ENCODE measurements around the gene TMEM143. TPM values are rescaled to one million over a fixed set of nuclear protein-coding genes. Genes with fewer than 3 reads are reported as not detected.
"Not testable (repeated sequence)": the region's sequence is repeated elsewhere in the genome, so short reads cannot be mapped to it uniquely, and the experiment has no call there.

The TMEM143 gene
- polyA plus RNA-seq, 3 donors, result 1.7 to 11.9 (median 2.1) TPM

DNA sequence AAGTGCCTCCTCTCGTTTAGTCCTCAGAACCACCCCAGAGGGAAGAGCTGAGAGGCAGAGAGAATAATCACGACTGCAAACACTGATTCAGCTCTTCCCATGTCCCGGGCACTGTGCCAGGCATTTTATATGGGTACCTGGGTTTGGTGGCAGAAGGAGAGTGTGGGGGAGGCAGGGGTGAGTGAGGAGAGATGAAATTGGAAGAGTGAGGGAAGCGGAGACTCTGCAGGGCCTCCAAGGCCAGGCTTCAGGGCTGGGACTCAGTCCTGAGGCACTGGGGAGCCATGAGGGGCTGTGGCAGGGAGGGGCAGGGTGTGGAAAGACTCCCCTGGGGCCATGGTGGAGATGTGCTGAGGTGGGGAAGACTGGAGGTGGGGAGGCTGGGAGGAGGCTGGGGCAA is 9.2 kb upstream of the TMEM143 start:
- no peaks in the 10 kb centered on the region for H3K9me3 Mint-ChIP-seq
- H3K27me3 Mint-ChIP-seq (ENCODE audit: low read depth in 3 of 3), result peaks cover 1 to 12% (median 7%) of the 10 kb centered on the region in 3 donors
- intact Hi-C loops (cut with micrococcal nuclease), result no loop called here

DNA sequence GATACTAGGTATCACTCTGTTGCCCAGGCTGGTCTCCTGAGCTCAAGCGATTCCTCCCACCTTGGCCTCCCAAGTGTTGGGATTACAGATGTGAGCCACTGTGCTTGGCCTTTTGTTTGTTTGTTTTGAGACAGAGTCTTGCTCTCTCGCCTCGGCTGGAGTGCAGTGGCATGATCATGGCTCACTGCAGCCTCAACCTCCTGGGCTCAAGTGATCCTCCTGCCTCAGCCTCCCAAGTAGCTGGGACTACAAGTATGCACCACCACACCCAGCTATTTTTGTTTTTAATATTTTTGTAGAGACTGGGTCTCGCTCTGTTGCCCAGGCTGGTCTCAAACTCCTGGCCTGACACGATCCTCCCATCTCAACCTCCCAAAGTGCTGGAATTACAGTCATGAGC is 8.0 kb upstream of the TMEM143 start:
- H3K27me3 Mint-ChIP-seq (ENCODE audit: low read depth in 3 of 3); H2AFZ ChIP-seq (ENCODE audit: insufficient read depth, low read depth, low read length, poor library complexity, severe bottlenecking); DNase-seq; H3K9me3 Mint-ChIP-seq; intact Hi-C loops (cut with micrococcal nuclease); H3K27me3 ChIP-seq (ENCODE audit: control insufficient read depth in 2 of 2, insufficient read depth in 2 of 2, low read length in 2 of 2); H3K9ac ChIP-seq (ENCODE audit: insufficient read depth, low read length, poor library complexity, severe bottlenecking); H3K27ac ChIP-seq (ENCODE audit: low read depth in 1 of 2, low read length in 2 of 2); H3K9me3 ChIP-seq (replicated peaks in 1 of 2; ENCODE audit: control insufficient read depth in 1 of 2, insufficient read depth in 1 of 2, low read length in 2 of 2); H3K4me1 Mint-ChIP-seq; H3K4me3 ChIP-seq (replicated peaks in 1 of 3; ENCODE audit: low read depth in 2 of 3, low read length in 3 of 3); H4K20me1 ChIP-seq (ENCODE audit: insufficient read depth, low read length); H3K4me3 Mint-ChIP-seq; H3K36me3 ChIP-seq (replicated peaks in 1 of 2; ENCODE audit: control insufficient read depth in 1 of 2, insufficient read depth in 2 of 2, low read length in 2 of 2); H3K79me2 ChIP-seq (ENCODE audit: insufficient read depth, low read length); H3K4me2 ChIP-seq (replicated peaks; ENCODE audit: extremely low read depth, low read length, poor library complexity, severe bottlenecking); H3K36me3 Mint-ChIP-seq; H3K4me1 ChIP-seq (ENCODE audit: control insufficient read depth in 1 of 2, insufficient read depth in 2 of 2, low read length in 2 of 2): not testable (repeated sequence)
- peak overlapping the region in 1 of 7 donors; percentile 31 for H3K27ac Mint-ChIP-seq
- WGBS (ENCODE audit: insufficient coverage), result 100% methylated on average over 1 of the region's 5 CpGs

More for the DNA sequence above, 9.2 kb upstream of the TMEM143 start:
- H3K27ac ChIP-seq (ENCODE audit: low read depth in 1 of 2, low read length in 2 of 2), result no peak overlapping the region
- no peaks in the 10 kb centered on the region for H3K79me2 ChIP-seq (ENCODE audit: insufficient read depth, low read length)
- DNase-seq, result no peak
- no peak overlapping the region for H3K9ac ChIP-seq (ENCODE audit: insufficient read depth, low read length, poor library complexity, severe bottlenecking)
- WGBS (ENCODE audit: insufficient coverage), result 67% methylated on average over 3 of the region's 4 CpGs
- H2AFZ ChIP-seq (ENCODE audit: insufficient read depth, low read depth, low read length, poor library complexity, severe bottlenecking), result no peak overlapping the region
- Mint-ChIP-seq H3K36me3 (no peaks in the 10 kb centered on the region), H3K4me1 (peaks cover 5% of the 10 kb centered on the region), H3K27ac (no peak overlapping the region), H3K4me3 (no peak overlapping the region)
- H3K4me1 ChIP-seq (ENCODE audit: control insufficient read depth in 1 of 2, insufficient read depth in 2 of 2, low read length in 2 of 2), result peaks cover 0 to under 1% of the 10 kb centered on the region in 2 donors
- H4K20me1 ChIP-seq (ENCODE audit: insufficient read depth, low read length), result no peaks in the 10 kb centered on the region
- no peak overlapping the region for H3K4me3 ChIP-seq (replicated peaks in 1 of 3; ENCODE audit: low read depth in 2 of 3, low read length in 3 of 3)
- no peaks in the 10 kb centered on the region for H3K27me3 ChIP-seq (ENCODE audit: control insufficient read depth in 2 of 2, insufficient read depth in 2 of 2, low read length in 2 of 2)
- H3K36me3 ChIP-seq (replicated peaks in 1 of 2; ENCODE audit: control insufficient read depth in 1 of 2, insufficient read depth in 2 of 2, low read length in 2 of 2), result no peaks in the 10 kb centered on the region
- no peak overlapping the region for H3K4me2 ChIP-seq (replicated peaks; ENCODE audit: extremely low read depth, low read length, poor library complexity, severe bottlenecking)
- TF ChIP-seq, protein P1, sequence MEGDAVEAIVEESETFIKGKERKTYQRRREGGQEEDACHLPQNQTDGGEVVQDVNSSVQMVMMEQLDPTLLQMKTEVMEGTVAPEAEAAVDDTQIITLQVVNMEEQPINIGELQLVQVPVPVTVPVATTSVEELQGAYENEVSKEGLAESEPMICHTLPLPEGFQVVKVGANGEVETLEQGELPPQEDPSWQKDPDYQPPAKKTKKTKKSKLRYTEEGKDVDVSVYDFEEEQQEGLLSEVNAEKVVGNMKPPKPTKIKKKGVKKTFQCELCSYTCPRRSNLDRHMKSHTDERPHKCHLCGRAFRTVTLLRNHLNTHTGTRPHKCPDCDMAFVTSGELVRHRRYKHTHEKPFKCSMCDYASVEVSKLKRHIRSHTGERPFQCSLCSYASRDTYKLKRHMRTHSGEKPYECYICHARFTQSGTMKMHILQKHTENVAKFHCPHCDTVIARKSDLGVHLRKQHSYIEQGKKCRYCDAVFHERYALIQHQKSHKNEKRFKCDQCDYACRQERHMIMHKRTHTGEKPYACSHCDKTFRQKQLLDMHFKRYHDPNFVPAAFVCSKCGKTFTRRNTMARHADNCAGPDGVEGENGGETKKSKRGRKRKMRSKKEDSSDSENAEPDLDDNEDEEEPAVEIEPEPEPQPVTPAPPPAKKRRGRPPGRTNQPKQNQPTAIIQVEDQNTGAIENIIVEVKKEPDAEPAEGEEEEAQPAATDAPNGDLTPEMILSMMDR (IDR thresholded peaks at IDR 0.05), result no peak
- no peaks in the 10 kb centered on the region for H3K9me3 ChIP-seq (replicated peaks in 1 of 2; ENCODE audit: control insufficient read depth in 1 of 2, insufficient read depth in 1 of 2, low read length in 2 of 2)

All from CD14-positive monocyte (primary cell).